CD14-positive monocyte (primary cell): ENCODE measurements around the gene TMEM86A. TPM values are rescaled to one million over a fixed set of nuclear protein-coding genes. Genes with fewer than 3 reads are reported as not detected.

Experiments
- DNase-seq, 3 donors: peaks; one replicate each; pipeline ENCODE4 v3.0.0-alpha.2; 2011 to 2022
- H2AFZ ChIP-seq: 2 replicates; pipeline ENCODE4 v1.6.0; 2012; ENCODE audit warnings: mild to moderate bottlenecking, low read depth, low read length, inconsistent platforms; ENCODE audit not compliant: insufficient read depth, poor library complexity, severe bottlenecking
- H3K27ac ChIP-seq, 2 donors: 1 replicate in 1 of 2; 2 replicates in 1 of 2; pipeline ENCODE4 v1.5.1; 2012 to 2013; ENCODE audit warnings: low read length in 2 of 2, control low read depth in 1 of 2, inconsistent platforms in 1 of 2, low read depth in 1 of 2, mild to moderate bottlenecking in 1 of 2
- H3K27me3 ChIP-seq, 2 donors: one replicate each; pipeline versions ENCODE4 v1.6.0 to v1.6.1; 2011 to 2013; ENCODE audit warnings: low read length in 2 of 2; ENCODE audit not compliant: control insufficient read depth in 2 of 2, insufficient read depth in 2 of 2
- H3K36me3 ChIP-seq, 2 donors: replicated peaks in 1 of 2; 1 replicate in 1 of 2; 2 replicates in 1 of 2; pipeline versions ENCODE4 v1.5.1 to v1.6.1; 2012 to 2013; ENCODE audit warnings: low read length in 2 of 2, control low read depth in 1 of 2, inconsistent platforms in 1 of 2, mild to moderate bottlenecking in 1 of 2; ENCODE audit not compliant: insufficient read depth in 2 of 2, control insufficient read depth in 1 of 2
- H3K4me1 ChIP-seq, 2 donors: 1 replicate in 1 of 2; 2 replicates in 1 of 2; pipeline versions ENCODE4 v1.5.1 to v1.6.1; 2012 to 2013; ENCODE audit warnings: low read length in 2 of 2, control low read depth in 1 of 2, inconsistent platforms in 1 of 2, mild to moderate bottlenecking in 1 of 2, moderate library complexity in 1 of 2; ENCODE audit not compliant: insufficient read depth in 2 of 2, control insufficient read depth in 1 of 2
- H3K4me2 ChIP-seq: replicated peaks from 2 replicates; pipeline ENCODE3; 2012; ENCODE audit warnings: low read length, moderate library complexity, mild to moderate bottlenecking; ENCODE audit not compliant: poor library complexity, severe bottlenecking; ENCODE audit errors: extremely low read depth
- H3K4me3 ChIP-seq, 3 experiments: fragments of 200-600 bp in 1 of 3; sonication (generic) in 1 of 3; replicated peaks in 1 of 3; 1 replicate in 2 of 3; 2 replicates in 1 of 3; pipeline ENCODE4 v1.5.1; 2011 to 2013; ENCODE audit warnings: low read length in 3 of 3, mild to moderate bottlenecking in 3 of 3, control low read depth in 2 of 3, low read depth in 2 of 3, inconsistent platforms in 1 of 3, moderate library complexity in 1 of 3
- H3K79me2 ChIP-seq: 2 replicates; pipeline ENCODE4 v1.6.0; 2012; ENCODE audit warnings: mild to moderate bottlenecking, control low read depth, inconsistent platforms, low read length, moderate library complexity; ENCODE audit not compliant: insufficient read depth
- H3K9ac ChIP-seq: 2 replicates; pipeline ENCODE4 v1.6.0; 2017; ENCODE audit warnings: low read length, mild to moderate bottlenecking; ENCODE audit not compliant: insufficient read depth, poor library complexity, severe bottlenecking
- H3K9me3 ChIP-seq, 2 donors: replicated peaks in 1 of 2; 1 replicate in 1 of 2; 2 replicates in 1 of 2; pipeline versions ENCODE4 v1.5.1 to v1.6.1; 2012 to 2013; ENCODE audit warnings: low read length in 2 of 2, control low read depth in 1 of 2; ENCODE audit not compliant: control insufficient read depth in 1 of 2, insufficient read depth in 1 of 2
- H4K20me1 ChIP-seq: 2 replicates; pipeline ENCODE4 v1.6.0; 2012; ENCODE audit warnings: mild to moderate bottlenecking, low read length, control low read depth, moderate library complexity; ENCODE audit not compliant: insufficient read depth
- H3K27ac Mint-ChIP-seq, 7 donors: one replicate each; pipeline ENCODE4 v1.8.0; 2020; ENCODE audit warnings: mild to moderate bottlenecking in 7 of 7, mixed read lengths in 7 of 7, moderate library complexity in 6 of 7, inconsistent platforms in 2 of 7
- H3K27me3 Mint-ChIP-seq, 3 donors: one replicate each; pipeline ENCODE4 v1.8.0; 2021 to 2022; ENCODE audit warnings: low read depth in 3 of 3, mild to moderate bottlenecking in 3 of 3, mixed read lengths in 3 of 3, moderate library complexity in 3 of 3, inconsistent platforms in 1 of 3
- H3K36me3 Mint-ChIP-seq, 2 donors: one replicate each; pipeline ENCODE4 v1.8.0; 2020; ENCODE audit warnings: mixed read lengths in 2 of 2, inconsistent platforms in 1 of 2, mild to moderate bottlenecking in 1 of 2
- H3K4me1 Mint-ChIP-seq: one replicate; pipeline ENCODE4 v1.8.0; 2020; ENCODE audit warnings: mild to moderate bottlenecking, mixed read lengths
- H3K4me3 Mint-ChIP-seq, 2 donors: one replicate each; pipeline ENCODE4 v1.8.0; 2020; ENCODE audit warnings: mild to moderate bottlenecking in 2 of 2, mixed read lengths in 2 of 2, moderate library complexity in 1 of 2
- H3K9me3 Mint-ChIP-seq, 7 donors: one replicate each; pipeline ENCODE4 v1.8.0; 2020 to 2022; ENCODE audit warnings: mixed read lengths in 7 of 7, mild to moderate bottlenecking in 6 of 7, moderate library complexity in 6 of 7, inconsistent platforms in 2 of 7
- CTCF ChIP-seq: fragments of 200-600 bp; IDR thresholded peaks from one replicate; pipeline ENCODE4 v1.8.0; 2022; ENCODE audit warnings: antibody characterized with exemption, mild to moderate bottlenecking
- WGBS: methylation state at CpG from one replicate; pipeline ENCODE4 v1.1.5; 2013; ENCODE audit warnings: missing lambda C conversion rate; ENCODE audit not compliant: insufficient coverage; 5-methylcytosine and 5-hydroxymethylcytosine counted together
- intact Hi-C, 2 donors: fragments of 100-400 bp; cut with micrococcal nuclease; formaldehyde crosslinking; loops; one replicate each; pipeline versions ENCODE4 v1.15.0 to v1.15.1; 2023
- polyA plus RNA-seq, 3 donors: library from polyadenylated mRNA; depleted of rRNA in 1 of 3; unstranded in 2 of 3; stranded (reverse) in 1 of 3; fragments of 300-500 nt in 2 of 3; fragments of >200 nt in 1 of 3; fragmentation: Illumina TruSeq in 2 of 3; gene quantifications; 1 replicate in 2 of 3; 2 replicates in 1 of 3; pipeline ENCODE4 v1.2.3, GENCODE V29; 2012 to 2021

TMEM86A gene
- polyA plus RNA-seq, 3 donors, result 1.3 to 4.3 (median 3.5) TPM

GRCh38 chr11:18723991-18724390 is 25.4 kb downstream of the TMEM86A start:
- H3K9me3 ChIP-seq, result no peaks in the 10 kb centered on the region
- no peaks in the 10 kb centered on the region for H4K20me1 ChIP-seq
- no peaks in the 10 kb centered on the region for H3K79me2 ChIP-seq
- H3K9ac ChIP-seq, result no peak overlapping the region
- peaks cover 13 to 17% of the 10 kb centered on the region in 2 donors for H3K4me1 ChIP-seq
- peaks cover 0 to 9% of the 10 kb centered on the region in 2 donors for H3K27me3 ChIP-seq
- Mint-ChIP-seq H3K36me3 (no peaks in the 10 kb centered on the region), H3K27me3 (peaks cover 12 to 22% (median 13%) of the 10 kb centered on the region in 3 donors), H3K9me3 (peaks cover 0 to 3% (median 0%) of the 10 kb centered on the region in 7 donors), H3K27ac (no peak overlapping the region), H3K4me3 (no peak overlapping the region), H3K4me1 (peaks cover 17% of the 10 kb centered on the region)
- no peak overlapping the region for H3K4me2 ChIP-seq
- H3K36me3 ChIP-seq, result no peaks in the 10 kb centered on the region
- H3K27ac ChIP-seq, result no peak overlapping the region
- DNase-seq, result no peak
- intact Hi-C loops, result no loop called here
- TF ChIP-seq CTCF, result no peak
- no peak overlapping the region for H3K4me3 ChIP-seq
- WGBS, result 91% methylated on average over 5 of the region's 7 CpGs
- no peak overlapping the region for H2AFZ ChIP-seq

- TF ChIP-seq CTCF, result no peak
- Histone ChIP-seq H3K9ac (no peak within 1 kb of the TSS), H3K27me3 (peaks cover 0 to 3% of the 10 kb centered on the region in 2 donors), H3K36me3 (no peaks in the 10 kb centered on the region), H3K9me3 (no peaks in the 10 kb centered on the region), H3K27ac (no peak within 1 kb of the TSS), H3K79me2 (no peaks in the 10 kb centered on the region), H4K20me1 (no peaks in the 10 kb centered on the region), H2AFZ (no peak within 1 kb of the TSS), H3K4me3 (no peak within 1 kb of the TSS), H3K4me2 (no peak within 1 kb of the TSS), H3K4me1 (peaks cover 9 to 13% of the 10 kb centered on the region in 2 donors)
- intact Hi-C loops, result no loop called here
- Mint-ChIP-seq H3K4me3 (no peak within 1 kb of the TSS), H3K9me3 (peaks cover 0 to 3% (median 0%) of the 10 kb centered on the region in 7 donors), H3K27me3 (peaks cover 5 to 11% (median 7%) of the 10 kb centered on the region in 3 donors), H3K36me3 (no peaks in the 10 kb centered on the region), H3K4me1 (peaks cover 12% of the 10 kb centered on the region), H3K27ac (peak within 1 kb of the TSS in 1 of 7 donors; percentile 16)
- DNase-seq, result no peak
- WGBS, result 90% methylated on average over 7 of the region's 7 CpGs
Observed at GRCh38 chr11:18726040-18726439, 27.5 kb downstream of the TMEM86A start, which contains the start of gene IGSF22. Gene IGSF22, minus strand, starts transcription at chr11:18726188. Its CDS starts 1,952 bp downstream, at chr11:18724236.
